SK-N-SH treated with all-trans-retinoic acid at 6 μM for 48 hours (cell line): Measurements from ENCODE around the gene CEP164.

Experiments
- ARNTL ChIP-seq: fragments of 450-650 bp; formaldehyde crosslinking; IDR thresholded peaks from 2 replicates; pipeline ENCODE4 v1.5.0; 2020; ENCODE audit warnings: low read depth, mild to moderate bottlenecking, moderate library complexity, borderline replicate concordance
- PPARA ChIP-seq: fragments of 250-450 bp; sonication (Bioruptor Pico); IDR thresholded peaks from 2 replicates; pipeline ENCODE4 v1.5.0; 2020; ENCODE audit warnings: mild to moderate bottlenecking, borderline replicate concordance
- SNAI2 ChIP-seq: fragments of 250-450 bp; sonication (Bioruptor Pico); IDR thresholded peaks from 2 replicates; pipeline ENCODE4 v1.5.0; 2020; ENCODE audit warnings: mild to moderate bottlenecking, moderate library complexity
- ZFP3 ChIP-seq: fragments of 250-450 bp; sonication (Bioruptor Pico); IDR thresholded peaks from 2 replicates; pipeline ENCODE4 v1.5.0; 2020; ENCODE audit warnings: mild to moderate bottlenecking, moderate library complexity
- ZFP30 ChIP-seq: fragments of 450-650 bp; formaldehyde crosslinking; IDR thresholded peaks from 2 replicates; pipeline ENCODE4 v1.5.0; 2022; ENCODE audit warnings: mild to moderate bottlenecking, moderate library complexity

GRCh38 chr11:117374316-117375055 is 46.8 kb downstream of the CEP164 start:
- TF ChIP-seq ARNTL (CRISPR knock-in tag) (no peak), SNAI2 (CRISPR knock-in tag) (no peak), ZFP3 (CRISPR knock-in tag) (no peak), PPARA (CRISPR knock-in tag) (no peak), ZFP30 (CRISPR knock-in tag) (no peak)
